ENCODE results near the gene RHPN2. TPM values are rescaled to one million over a fixed set of nuclear protein-coding genes. Genes with fewer than 3 reads are reported as not detected.

Gene RHPN2
- total and polyA plus RNA-seq, 2 donors (not counting 3 experiments of a cell fraction or from before 2014, with no cell fraction given): 2.3 to 2.7 TPM

DNA sequence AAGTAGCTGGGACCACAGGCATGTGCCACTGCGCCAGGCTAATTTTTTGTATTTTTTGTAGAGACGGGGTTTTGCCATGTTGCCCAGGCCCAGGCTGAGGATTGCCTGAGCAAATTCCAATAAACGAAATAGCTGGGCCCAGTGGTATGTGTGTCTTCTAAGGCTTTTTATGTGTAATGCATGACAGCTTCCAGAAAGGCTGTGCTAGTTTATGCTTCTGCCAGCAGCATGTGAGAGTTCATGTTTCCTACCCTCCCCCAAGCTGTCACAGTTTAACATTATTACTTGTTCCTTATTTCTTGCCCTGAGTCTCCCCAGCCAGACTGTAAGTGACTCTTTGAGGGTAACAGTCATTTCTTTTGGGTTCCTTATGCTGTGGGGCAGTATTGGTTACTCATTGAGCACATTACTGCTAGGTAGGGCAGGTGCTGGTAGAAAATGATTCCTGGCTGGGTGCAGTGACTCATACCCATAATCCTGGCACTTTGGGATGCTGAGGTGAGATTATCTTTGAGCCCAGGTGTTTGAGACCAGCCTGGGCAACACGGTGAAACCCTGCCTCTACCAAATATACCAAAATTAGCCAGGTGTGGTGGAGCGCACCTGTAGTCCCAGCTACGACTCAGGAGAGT, 29.9 kb upstream of the RHPN2 start:
- CTCF ChIA-PET: no interaction called here
- Histone ChIP-seq H3K79me2 (ENCODE audit: control insufficient read depth, insufficient read depth, low read length) (no peaks in the 10 kb centered on the region), H3K27ac (ENCODE audit: insufficient read depth, low read depth, low read length) (no peak overlapping the region), H3K4me1 (ENCODE audit: control insufficient read depth, extremely low read depth, insufficient read depth, low read length) (no peaks in the 10 kb centered on the region), H3K9ac (replicated peaks; ENCODE audit: extremely low read depth, insufficient read depth, low read length) (no peak overlapping the region), H3K9me3 (replicated peaks; ENCODE audit: control insufficient read depth, insufficient read depth, low read length) (no peaks in the 10 kb centered on the region), H2AFZ (ENCODE audit: low read depth, low read length) (no peak overlapping the region), H3K36me3 (ENCODE audit: control insufficient read depth in 2 of 2, extremely low read depth in 1 of 2, insufficient read depth in 2 of 2, low read length in 2 of 2) (peaks cover 11 to 20% of the 10 kb centered on the region in 2 experiments), H3K4me2 (ENCODE audit: insufficient read depth, low read length) (no peak overlapping the region), H4K20me1 (replicated peaks; ENCODE audit: control insufficient read depth, extremely low read depth, insufficient read depth, low read length) (no peaks in the 10 kb centered on the region), H3K27me3 (ENCODE audit: control insufficient read depth in 2 of 2, insufficient read depth in 2 of 2, low read length in 2 of 2) (no peaks in the 10 kb centered on the region), H3K4me3 (replicated peaks in 1 of 3; ENCODE audit: insufficient read depth in 1 of 3, low read depth in 1 of 3, low read length in 3 of 3) (no peak overlapping the region), H3K9me1 (replicated peaks; ENCODE audit: control insufficient read depth, extremely low read depth, insufficient read depth, low read length) (no peaks in the 10 kb centered on the region)
- DNase-seq (ENCODE audit: low read depth, low spot score) (no peak), FAIRE-seq (no peak)
- intact Hi-C loops (cut with micrococcal nuclease) (no loop called here), dilution Hi-C loops (cut with MboI; ENCODE audit: extremely low pct_ligation_motif_present, low sequenced_read_pairs) (no loop called here)
- no TSS peak for BruUV-seq (replicated peaks)
- TF ChIP-seq EZH2 (IDR thresholded peaks at IDR 0.05; ENCODE audit: borderline replicate concordance, low read depth, low read length, severe bottlenecking) (no peak), POLR2AphosphoS5 (IDR thresholded peaks at IDR 0.05; ENCODE audit: insufficient read depth, low read depth, low read length) (no peak), MYC (IDR thresholded peaks at IDR 0.05; ENCODE audit: low read depth, low read length) (no peak)
- POLR2A ChIA-PET: no interaction called here

DNA sequence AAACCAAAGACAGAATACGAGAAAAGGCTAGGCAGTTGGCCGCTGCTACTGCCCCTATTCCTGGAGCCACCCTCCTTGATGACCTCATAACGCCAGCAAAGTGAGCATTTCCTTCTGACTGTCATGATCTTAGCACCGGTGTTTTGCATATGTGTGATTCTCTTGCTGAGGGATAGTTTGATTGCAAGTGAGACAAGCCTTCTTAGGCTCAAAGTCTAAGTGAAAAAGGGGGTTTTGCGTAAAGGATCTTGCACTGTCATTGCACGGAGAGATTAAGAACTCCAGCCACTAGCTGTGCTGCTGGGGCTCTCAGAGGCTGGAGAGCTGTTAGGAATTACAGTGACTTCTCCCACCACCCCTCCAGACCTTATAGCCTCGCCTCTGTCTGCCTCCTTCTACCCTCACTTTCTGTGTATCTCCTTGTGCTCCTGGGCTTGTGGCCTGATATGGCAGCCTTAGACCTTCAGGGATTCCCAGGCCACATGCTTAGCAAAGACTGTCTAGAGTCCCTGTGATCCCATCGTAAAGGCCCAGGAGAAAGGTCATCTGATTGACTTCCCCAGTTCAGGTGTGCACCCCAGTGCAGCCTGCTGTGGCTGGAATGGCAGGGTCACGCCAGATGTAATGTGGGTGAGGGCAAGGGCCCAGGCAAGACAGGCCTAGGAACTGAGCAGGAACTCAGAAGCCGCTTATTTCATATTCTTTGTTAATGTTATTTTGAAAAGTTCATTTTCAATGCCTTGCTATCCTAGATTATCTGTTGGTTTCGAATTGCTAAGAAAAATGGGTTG, 28.9 kb upstream of the RHPN2 start:
- H3K36me3 ChIP-seq (ENCODE audit: control insufficient read depth in 2 of 2, extremely low read depth in 1 of 2, insufficient read depth in 2 of 2, low read length in 2 of 2): peaks cover 9 to 20% of the 10 kb centered on the region in 2 experiments
- DNase-seq (ENCODE audit: low read depth, low spot score) (no peak), FAIRE-seq (no peak)
- CTCF ChIA-PET: no interaction called here
- H4K20me1 ChIP-seq (replicated peaks; ENCODE audit: control insufficient read depth, extremely low read depth, insufficient read depth, low read length): no peaks in the 10 kb centered on the region
- no peak for TF ChIP-seq POLR2AphosphoS5 (IDR thresholded peaks at IDR 0.05; ENCODE audit: insufficient read depth, low read depth, low read length)
- no peak for TF ChIP-seq GATA2 (IDR thresholded peaks at IDR 0.05; ENCODE audit: insufficient read depth, insufficient read length, low read depth, low read length)
- no peak for TF ChIP-seq EZH2 (IDR thresholded peaks at IDR 0.05; ENCODE audit: borderline replicate concordance, low read depth, low read length, severe bottlenecking)
- no peak for TF ChIP-seq MYC (IDR thresholded peaks at IDR 0.05; ENCODE audit: low read depth, low read length)
- TF ChIP-seq, protein P1, sequence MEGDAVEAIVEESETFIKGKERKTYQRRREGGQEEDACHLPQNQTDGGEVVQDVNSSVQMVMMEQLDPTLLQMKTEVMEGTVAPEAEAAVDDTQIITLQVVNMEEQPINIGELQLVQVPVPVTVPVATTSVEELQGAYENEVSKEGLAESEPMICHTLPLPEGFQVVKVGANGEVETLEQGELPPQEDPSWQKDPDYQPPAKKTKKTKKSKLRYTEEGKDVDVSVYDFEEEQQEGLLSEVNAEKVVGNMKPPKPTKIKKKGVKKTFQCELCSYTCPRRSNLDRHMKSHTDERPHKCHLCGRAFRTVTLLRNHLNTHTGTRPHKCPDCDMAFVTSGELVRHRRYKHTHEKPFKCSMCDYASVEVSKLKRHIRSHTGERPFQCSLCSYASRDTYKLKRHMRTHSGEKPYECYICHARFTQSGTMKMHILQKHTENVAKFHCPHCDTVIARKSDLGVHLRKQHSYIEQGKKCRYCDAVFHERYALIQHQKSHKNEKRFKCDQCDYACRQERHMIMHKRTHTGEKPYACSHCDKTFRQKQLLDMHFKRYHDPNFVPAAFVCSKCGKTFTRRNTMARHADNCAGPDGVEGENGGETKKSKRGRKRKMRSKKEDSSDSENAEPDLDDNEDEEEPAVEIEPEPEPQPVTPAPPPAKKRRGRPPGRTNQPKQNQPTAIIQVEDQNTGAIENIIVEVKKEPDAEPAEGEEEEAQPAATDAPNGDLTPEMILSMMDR (IDR thresholded peaks at IDR 0.05; ENCODE audit: extremely low read depth in 1 of 2, insufficient read depth in 1 of 2, low read depth in 1 of 2, low read length in 2 of 2): no peak
- no peak for TF ChIP-seq POLR2A (IDR thresholded peaks at IDR 0.05; ENCODE audit: low read depth, low read length)
- no peak for TF ChIP-seq FOS (IDR thresholded peaks at IDR 0.05; ENCODE audit: borderline replicate concordance, insufficient read depth, low read length)
- no peak overlapping the region for H3K9ac ChIP-seq (replicated peaks; ENCODE audit: extremely low read depth, insufficient read depth, low read length)
- no TSS peak for BruUV-seq (replicated peaks)
- no peaks in the 10 kb centered on the region for H3K27me3 ChIP-seq (ENCODE audit: control insufficient read depth in 2 of 2, insufficient read depth in 2 of 2, low read length in 2 of 2)
- POLR2A ChIA-PET: no interaction called here
- H3K4me2 ChIP-seq (ENCODE audit: insufficient read depth, low read length): no peak overlapping the region
- no peak overlapping the region for H3K27ac ChIP-seq (ENCODE audit: insufficient read depth, low read depth, low read length)
- no peak overlapping the region for H3K4me3 ChIP-seq (replicated peaks in 1 of 3; ENCODE audit: insufficient read depth in 1 of 3, low read depth in 1 of 3, low read length in 3 of 3)
- H3K4me1 ChIP-seq (ENCODE audit: control insufficient read depth, extremely low read depth, insufficient read depth, low read length): no peaks in the 10 kb centered on the region
- no peaks in the 10 kb centered on the region for H3K9me1 ChIP-seq (replicated peaks; ENCODE audit: control insufficient read depth, extremely low read depth, insufficient read depth, low read length)
- intact Hi-C loops (cut with micrococcal nuclease) (no loop called here), dilution Hi-C loops (cut with MboI; ENCODE audit: extremely low pct_ligation_motif_present, low sequenced_read_pairs) (no loop called here)
- H3K9me3 ChIP-seq (replicated peaks; ENCODE audit: control insufficient read depth, insufficient read depth, low read length): no peaks in the 10 kb centered on the region
- H2AFZ ChIP-seq (ENCODE audit: low read depth, low read length): no peak overlapping the region
- H3K79me2 ChIP-seq (ENCODE audit: control insufficient read depth, insufficient read depth, low read length): no peaks in the 10 kb centered on the region
